Stimulated activated CD4-positive, alpha-beta T cell treated with anti-CD3 and anti-CD28 coated beads, TNF-alpha, amount 100 ng/mL, for 4 hours (primary cell): ENCODE results near the gene LRRN2.
"Not testable (repeated sequence)": the region's sequence is repeated elsewhere in the genome, so short reads cannot be mapped to it uniquely, and the experiment has no call there.

Source experiments
- DNase-seq, 3 experiments: peaks; one replicate each; pipeline ENCODE4 v3.0.0-alpha.2; 2020; ENCODE audit warnings: low read depth in 3 of 3

Gene LRRN2

DNA sequence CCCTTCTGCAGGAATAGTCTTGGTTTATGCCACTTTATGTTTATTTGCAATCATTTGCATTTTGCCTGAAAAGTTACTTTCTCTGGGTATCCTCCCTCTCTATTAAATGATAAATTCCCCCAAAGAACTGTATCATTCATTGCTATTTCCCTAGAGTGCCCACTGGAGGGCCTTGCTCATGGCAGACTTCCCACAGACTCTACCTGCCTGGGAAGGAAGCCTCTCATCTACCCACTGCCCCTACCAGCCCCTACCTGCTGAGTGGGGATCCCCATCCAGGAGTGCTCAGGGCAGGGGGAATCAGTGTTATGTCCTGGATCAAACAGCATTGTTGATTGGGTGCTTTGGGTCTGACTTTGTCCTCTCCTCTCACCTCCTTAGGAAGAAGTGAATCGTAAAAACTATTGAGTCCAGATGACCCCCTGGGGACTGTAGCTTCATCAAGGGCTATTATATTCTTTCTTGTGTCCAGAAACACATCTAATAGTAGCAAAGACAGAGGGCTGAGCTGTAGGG lies 6.8 kb upstream of the LRRN2 start:
- DNase-seq: no peak

DNA sequence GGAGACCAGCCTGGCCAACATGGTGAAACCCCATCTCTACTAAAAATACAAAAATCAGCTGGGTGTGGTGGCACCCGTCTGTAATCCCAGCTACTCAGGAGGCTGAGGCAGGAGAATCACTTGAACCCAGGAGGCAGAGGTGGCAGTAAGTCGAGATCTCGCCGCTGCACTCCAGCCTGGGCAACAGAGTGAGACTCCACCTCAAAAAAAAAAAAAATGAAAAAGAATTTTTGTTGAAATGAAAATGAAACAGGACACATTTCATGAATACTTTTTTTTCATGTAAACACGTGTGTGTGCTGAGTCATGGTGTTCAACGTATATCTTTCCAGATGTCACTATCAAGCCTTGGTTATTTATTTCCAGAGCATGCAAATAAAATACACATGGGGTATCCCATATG lies 5.8 kb upstream of the LRRN2 start:
- not testable (repeated sequence) for DNase-seq

DNA sequence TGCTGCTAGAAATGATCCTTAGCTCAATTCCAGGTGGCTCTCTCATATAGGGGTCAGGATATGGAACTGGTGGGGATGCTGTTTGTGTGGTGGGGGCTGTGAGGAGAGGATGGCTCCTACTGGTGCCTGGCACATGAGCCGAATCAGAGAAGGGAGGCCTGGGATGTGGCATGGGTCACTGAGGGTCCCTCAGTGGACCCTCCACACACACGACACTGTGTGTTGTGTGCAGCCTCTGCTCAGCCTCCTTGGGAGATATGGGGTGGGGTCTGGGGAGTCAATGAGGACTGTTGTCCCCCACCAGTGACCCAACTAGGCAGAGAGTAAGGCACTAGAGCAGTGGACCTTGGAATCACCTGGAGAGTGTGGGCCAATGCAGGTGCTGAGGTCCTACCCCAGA lies 3.2 kb upstream of the LRRN2 start:
- DNase-seq: no peak

DNA sequence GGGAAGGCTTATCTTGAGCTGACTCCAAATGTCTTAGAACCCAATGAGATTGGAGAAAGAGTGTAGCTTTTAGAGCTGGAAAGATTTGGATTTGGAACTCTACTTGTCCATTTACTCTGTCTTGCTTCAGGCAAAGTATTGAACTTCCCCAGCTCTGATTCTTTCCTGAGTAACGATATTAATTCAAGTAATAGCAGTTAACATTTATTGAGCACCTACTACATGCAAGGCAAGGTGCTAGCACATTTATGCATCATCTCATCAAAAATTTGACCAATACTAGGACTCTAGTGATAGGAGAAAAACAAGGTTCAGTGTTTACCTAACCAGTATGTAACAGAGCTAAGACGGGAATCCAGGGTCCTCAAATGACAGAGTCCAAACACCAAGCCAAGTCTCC lies 2.5 kb upstream of the LRRN2 start:
- DNase-seq: no peak

DNA sequence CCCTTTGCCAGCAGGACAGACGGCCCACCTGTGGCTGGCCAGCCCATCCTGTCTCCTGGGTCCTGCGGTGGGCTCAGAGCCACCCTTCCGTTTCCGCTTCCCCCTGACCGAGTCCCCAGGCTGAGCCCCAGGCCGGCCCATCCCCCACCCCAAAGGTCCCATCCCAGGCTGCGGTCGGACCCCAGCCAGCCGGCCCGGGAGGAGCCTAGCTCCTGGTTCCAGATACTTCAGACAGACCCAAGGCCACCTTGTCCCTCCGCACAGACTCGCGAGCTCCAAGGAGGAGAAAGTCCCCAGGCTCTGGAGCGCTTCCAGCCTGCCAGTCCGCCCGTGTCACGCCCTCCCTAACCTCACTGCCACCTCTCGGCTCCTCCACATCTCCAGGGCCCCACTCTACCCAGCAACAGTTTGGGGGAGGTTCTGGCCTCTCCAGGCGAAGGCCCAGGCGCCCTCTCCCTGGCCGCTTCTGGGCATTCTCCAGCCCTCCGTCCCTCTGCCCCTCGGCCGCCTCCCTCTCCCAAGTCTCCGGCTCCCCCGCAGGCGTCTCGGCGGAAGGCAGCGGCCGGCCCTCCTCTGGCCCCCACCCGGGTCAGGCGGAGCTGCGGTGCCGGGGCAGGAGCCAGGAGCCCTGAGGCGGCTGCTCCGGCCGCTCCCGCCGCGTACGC lies 835 bp downstream of the LRRN2 start:
- DNase-seq: no peak

DNA sequence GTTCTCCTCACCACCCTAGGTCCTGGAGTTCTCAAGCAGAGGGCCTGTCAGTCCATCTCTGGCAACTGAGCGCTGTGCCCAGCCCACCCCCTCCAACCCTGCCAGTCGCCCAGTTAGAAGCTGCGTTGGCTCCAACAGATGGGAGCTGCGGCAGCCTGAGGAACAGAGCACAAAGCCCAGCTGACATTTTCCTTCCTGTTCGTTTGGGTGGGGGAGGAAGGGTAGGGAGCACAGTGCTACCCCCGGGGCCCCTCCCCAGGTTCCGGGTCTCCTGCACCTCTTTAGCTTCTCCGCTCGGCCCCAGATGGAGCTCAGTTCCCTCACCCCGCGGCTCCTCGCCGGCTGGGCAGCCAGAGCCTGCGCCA lies 1.4 kb downstream of the LRRN2 start:
- DNase-seq: no peak

DNA sequence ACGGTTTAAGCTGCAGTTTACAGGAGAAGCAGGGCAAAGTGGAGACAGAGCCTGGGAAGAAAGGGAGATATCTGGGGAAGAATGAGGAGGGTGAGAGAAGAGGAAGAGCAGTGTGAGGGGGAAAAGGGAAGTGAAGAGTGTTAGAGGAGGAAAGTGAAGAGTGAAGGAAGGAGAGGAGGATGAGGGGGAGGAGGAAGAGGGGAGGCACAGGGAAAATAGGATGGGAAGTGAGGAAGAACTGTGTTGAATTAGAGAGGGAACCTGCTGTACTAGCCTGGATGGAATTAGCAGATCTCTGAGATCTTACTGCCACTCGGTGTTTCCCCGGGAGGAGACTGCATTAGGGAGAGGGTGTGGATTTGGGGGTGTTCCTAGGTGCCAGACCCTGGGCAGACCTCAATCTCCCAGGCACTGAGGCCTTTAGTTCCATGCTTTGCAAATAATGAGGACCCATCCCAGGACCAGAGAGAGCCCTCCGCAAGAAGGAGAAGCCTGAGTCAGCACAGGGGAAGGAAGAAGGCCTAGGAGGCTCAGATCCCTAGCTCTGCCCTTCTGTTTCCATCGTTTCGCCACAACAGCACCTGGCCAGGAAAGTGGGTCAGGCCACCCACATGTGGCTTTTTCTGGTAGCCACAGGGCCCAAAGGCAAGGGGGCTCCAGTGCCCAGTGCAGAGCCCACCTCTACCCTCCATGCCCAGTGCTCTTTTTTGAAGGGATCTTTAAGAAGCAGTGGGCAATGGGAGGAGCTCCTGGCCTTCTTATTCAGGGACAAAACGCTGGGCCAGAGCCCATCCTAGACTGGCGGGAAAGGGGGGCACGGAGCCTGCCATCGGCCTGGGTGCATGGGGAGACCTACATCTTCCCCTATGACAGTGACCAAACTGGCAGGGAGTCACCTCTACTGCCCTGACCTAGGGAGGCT lies 2.0 kb downstream of the LRRN2 start:
- no peak for DNase-seq

DNA sequence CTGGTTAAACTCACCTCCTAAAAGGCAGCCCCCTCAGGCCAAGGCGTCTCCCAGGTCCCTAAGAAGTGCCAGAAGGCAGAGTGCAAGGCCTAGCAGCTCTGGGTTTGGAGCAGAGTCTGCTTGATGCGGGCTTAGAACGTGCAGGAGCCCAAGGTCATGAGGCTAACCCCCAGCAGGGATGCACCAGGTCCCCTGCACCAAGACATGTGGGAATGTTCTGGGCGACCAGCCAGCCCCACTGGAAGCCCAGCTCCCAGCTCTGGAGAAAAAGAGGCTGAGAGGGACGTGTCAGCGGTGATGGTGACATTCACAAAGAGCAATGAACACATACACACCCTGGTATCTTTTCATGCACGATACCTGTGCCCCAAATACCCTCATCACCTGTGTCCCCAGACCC lies 5.1 kb downstream of the LRRN2 start:
- DNase-seq: no peak

DNA sequence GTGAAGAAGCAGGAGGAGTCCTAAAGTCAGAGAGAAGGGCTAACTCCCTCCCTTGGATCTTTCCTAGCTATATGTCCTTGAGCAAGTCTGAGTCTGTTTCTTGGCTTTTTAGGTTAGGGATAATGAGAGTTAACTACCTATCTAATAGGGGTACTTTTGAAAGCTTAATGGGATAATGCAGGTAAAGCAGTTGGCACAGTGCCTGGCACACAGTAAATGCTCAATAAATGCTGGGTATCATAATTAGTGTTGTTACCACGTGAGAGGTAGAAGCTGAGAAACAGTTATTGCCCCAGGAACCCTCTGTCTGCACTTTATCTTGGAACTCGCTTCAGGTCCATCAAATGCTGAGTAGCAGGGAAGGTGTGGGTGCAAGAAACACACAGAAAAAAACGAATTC lies 5.5 kb downstream of the LRRN2 start:
- no peak for DNase-seq

DNA sequence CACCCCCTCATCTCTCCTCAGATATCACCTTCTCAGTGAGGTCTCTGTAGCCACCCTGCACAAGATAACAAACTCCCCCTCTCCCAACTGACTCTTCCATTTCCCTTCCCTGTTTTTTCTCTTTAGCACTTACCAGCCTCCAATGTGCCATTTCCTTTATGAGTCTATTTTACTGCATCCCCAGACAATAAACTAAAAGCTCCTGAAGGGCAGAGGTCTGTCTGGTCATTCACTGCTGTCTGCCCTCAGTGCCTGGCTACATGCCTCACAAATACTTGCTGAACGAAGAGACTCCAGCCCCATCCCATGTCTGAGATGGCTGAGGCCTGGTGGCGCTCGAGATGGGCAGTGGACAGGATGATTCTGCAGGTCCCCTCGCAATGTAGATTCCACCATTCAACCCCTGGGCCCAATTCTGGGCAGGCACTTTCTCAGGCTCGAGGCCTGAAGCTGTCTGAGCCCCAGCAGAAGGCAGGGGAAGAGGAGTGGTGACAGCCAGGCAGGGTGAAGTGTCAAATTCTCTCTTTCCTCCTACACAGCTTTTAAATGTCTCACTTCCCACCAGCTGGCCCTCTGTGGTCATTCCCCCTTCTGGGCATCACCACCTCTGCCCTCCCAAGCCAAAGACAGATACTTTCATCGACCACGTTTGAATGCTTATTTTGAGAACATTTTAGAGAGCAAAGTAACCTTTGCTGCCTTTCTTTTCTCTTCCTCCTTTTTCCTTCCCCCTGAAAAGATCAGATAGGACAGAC lies 6.6 kb downstream of the LRRN2 start:
- DNase-seq: no peak

DNA sequence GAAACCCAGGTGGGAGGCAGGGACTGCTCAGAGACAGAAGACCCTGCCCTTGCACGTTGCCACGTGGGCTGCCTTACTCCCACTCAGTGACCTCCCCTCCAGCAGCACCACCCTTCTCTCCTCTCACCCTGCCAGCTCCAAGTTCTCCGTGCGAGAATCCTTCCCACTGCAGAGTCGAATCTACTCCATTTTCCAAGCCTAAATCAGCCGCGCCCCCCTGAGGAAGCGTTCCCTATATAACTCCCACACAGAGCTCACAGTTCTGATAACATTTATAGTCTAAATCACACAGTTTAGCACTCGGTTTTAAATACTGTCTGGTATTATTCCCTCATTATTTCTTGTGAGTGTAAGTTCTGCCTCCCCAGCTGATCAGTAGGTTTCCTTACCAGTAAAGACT lies 7.7 kb downstream of the LRRN2 start:
- DNase-seq: no peak

DNA sequence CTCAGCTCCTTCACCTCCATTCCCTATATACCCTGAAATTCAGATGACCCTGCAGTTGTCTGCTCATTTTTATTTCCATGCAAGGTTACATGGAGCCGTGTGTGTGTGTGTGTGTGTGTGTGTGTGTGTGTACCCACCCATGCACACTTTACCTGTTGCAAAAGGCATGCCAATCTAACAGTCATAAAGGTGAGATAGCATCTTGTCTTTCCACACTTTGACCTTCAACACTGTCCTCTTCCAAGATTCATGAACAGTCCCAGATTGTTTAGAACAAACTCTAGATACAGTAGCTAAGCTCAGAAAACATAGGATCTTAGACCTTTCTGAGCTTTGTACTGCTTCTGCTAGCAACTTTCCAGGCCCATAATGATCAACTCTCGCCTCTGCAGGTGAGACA lies 9.5 kb downstream of the LRRN2 start:
- no peak for DNase-seq

DNA sequence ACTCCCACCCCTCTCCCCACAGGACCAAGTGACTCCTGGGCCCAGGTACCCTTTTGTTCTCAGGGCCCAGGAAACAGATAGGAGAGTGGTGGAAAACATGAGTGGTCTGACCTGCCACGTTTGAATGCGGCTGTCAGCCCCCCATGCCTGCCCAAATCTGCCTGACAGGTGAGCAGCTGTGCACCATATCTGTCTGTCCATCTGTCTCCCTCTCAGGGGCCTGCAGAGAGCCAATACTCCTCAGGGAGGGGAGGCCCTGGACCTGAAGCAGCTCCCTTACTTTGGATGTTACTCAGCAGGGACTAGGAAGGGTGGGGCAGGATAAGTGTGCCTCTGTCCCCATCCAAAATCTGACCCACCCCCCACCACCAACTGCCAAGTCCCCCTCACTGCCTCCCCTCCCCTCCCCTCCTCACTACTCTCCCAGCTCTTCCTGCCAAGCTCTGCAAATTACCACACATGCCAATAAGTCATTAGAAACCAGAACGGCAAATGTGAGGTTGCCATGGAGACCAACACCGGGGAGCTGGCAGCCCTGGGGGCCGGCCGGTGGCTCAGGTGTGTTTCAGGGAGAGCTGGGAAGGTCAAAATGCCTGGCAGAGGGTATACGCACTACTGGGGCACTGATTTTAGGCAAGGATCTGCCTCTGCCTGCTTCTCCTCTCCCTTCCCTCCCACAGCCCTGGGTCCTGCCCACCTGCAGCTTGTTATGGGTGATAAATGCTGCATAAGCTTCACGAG lies 11.5 kb downstream of the LRRN2 start:
- DNase-seq: no peak

DNA sequence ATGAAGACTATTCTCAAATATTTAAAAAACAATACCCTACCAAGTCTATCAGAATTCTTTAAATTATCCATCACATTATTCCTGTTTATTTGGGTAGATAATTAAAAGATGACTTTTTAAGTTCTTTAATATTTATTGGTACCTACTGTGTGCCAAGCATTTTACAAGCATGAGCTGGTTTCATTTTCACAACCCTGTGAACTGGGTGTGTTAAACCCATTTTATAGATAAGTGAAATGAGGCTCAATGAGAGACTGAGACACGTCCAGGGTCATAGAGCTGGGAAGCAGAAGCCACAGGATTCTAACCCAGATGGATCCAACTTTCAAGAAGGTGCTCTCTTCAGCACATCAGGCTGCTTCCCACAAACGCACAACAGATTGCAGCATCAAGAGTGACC lies 12.3 kb downstream of the LRRN2 start:
- DNase-seq: no peak

DNA sequence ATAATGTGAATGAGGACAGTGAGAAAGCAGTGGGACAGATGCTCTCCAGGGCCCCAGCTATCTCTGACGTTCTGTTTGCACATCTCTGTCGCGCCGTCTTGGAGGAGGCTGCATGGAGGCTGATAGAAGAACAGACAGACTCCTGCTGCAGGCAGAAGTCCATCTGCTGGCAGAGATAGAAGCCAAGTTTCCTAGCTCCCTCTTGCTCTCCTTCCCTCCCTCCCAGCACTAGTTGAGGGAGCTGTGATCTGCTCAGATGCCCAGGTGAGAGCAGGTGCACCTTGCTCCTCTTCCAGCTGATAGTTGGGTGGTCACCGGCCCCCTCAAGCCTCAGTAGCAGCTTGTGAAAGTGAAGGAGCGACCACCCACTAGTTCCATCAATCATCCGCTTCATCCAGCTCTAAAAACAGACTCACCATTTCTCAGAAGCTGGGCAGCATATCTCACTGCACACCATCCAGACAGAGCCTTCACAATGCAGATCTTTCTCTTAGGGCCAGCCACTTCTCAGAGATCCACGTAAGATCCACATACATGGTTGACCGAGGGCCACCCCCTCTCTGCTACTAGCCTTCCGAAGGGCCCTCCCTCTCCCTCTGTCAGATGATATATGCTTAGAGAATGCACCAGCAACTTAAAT lies 12.9 kb downstream of the LRRN2 start:
- DNase-seq: no peak

DNA sequence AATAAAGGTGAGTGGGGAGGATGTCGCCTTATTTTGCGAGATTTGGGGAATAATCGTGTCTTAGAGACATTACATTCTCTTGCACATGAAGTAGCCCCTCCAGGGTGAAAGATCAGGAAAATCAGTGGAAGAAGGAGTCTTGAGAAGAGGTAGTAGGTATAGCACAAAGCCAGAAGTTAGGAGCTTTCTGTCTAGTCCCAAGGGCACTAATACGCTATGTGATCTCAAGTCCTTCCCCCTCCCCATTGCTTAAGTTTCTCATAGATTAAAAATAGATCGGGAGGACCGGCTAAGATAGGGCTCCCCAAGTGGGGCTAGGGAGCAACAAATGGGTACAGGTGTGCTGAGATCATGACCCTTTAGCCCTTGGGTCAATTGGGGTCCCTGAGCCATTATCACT lies 13.5 kb downstream of the LRRN2 start:
- DNase-seq: no peak

DNA sequence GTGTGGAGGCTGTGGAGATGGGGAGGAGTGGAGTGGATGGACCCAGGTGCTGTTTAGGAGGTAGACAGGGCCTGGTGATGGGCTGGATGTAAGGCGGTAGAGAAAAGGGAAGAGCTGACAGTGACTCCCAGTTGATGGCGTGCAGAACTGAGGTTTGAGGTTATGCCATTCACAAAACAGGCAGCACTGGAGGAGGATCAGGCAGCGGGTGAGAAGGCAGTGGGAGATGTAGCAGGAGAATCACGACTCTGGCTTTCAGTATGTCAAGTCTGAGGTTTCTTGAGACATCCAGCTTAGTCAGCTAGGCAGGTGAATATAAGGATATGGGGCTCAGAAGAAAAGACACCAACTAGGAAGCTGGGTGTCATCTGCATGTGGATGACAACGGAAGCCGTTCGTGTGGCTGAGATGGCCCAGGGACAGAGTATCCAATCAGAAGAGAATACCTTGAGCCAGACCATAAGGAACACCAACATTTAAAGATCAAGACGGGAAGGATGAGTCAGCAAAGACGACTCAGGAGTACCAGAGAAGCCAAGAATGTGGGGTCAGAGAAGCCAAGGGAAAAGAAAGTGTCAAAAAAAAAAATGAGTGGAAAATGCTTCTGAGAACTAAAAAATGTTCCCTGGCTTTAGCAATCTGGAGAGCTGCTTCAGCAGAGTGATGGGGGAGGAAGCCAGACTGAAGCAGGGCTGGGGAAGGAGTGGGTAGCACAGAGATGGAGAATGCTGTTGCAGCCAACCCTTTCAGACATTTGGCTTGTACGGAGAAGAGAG lies 15.2 kb downstream of the LRRN2 start:
- DNase-seq: no peak

DNA sequence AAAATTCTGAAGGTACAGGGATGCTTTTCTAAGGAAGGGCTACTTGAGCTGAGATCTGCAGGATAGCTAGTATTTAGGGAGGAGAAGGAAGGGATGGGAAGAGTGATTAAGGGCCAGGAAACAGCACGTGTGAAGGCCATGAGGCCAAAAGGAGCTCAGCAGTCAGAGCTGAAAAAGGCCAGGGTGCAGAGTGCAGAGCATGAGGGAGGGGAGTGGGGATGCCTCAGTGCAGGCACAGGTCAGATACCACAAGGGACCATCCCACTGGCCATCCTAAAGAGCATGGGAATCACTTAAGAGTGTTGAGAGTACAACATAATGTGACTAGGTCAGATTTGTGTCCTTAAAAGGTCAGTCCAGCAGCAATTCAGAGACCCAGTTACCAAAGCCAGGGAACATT lies 16.0 kb downstream of the LRRN2 start:
- no peak for DNase-seq

DNA sequence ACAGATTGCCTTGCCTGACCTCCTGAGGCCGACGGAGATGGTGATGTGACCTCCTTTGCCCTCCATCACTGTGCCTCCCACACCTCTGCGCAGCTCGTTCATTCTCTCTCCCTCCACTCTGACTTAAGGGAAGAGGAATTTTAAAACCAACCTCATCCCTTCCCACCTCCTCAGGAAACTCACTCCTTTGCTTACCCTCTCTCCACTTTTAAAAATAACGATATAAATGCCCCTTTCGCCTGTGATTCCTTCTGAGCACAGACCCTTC lies 21.2 kb downstream of the LRRN2 start:
- DNase-seq: no peak

DNA sequence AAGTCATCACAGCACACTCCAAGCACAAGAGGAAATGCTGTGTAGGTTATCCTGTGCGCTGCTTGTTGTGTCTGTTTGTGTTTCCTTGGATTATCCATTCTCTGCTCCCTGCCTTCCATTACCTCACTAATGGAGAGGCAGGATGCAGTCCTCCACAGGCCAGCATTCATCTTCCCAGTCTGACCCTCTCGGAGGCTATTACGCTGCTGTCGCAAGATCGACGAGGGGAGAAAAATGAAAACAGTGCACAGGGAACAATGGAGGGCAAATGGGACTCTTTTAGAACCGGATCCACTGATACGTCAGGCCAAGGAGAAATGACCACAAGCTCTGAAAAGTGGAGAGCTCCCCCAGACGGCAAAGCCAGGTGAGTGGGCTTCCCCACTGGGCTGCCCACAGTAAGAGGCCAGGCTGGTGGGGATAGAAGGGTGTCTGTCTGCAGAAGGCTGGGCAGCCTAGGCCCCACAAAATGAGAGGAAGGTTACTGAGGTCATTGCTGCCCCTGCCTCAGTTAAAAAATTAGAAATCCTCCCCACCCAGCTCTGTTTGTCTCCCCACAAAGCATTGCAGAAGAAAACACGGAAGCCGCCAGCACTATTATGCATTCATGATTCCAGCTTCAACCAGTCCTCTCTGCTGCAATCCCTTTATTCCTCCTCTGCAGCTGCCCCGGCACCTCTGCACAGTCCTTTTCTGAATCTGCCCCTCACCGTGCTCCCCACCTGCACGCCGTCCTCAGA lies 21.7 kb downstream of the LRRN2 start:
- DNase-seq: no peak
